Muscle of back (tissue), 11 donors: ENCODE results near the gene HYPK. TPM values are rescaled to one million over a fixed set of nuclear protein-coding genes. Genes with fewer than 3 reads are reported as not detected.
"Not testable (repeated sequence)": the region's sequence is repeated elsewhere in the genome, so short reads cannot be mapped to it uniquely, and the experiment has no call there.

Experiments
- DNase-seq, 3 donors: peaks; one replicate each; pipeline versions ENCODE4 v3.0.0 to v3.0.0-alpha.2; 2013
- polyA plus RNA-seq, 10 donors: library from polyadenylated mRNA; unstranded; fragments of 120-200 nt; gene quantifications; one replicate each; pipeline ENCODE4 v1.2.1, GENCODE V29; 2013; ENCODE audit not compliant: insufficient read length in 10 of 10

HYPK gene
- polyA plus RNA-seq, 10 donors = 6.0 to 19.9 (median 12.3) TPM

DNA sequence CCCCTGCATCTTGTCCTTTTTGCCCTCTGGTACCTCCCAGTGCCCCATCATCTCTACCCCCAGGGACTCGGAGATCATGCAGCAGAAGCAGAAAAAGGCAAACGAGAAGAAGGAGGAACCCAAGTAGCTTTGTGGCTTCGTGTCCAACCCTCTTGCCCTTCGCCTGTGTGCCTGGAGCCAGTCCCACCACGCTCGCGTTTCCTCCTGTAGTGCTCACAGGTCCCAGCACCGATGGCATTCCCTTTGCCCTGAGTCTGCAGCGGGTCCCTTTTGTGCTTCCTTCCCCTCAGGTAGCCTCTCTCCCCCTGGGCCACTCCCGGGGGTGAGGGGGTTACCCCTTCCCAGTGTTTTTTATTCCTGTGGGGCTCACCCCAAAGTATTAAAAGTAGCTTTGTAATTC lies 6.8 kb upstream of the HYPK start:
- no peak for DNase-seq

DNA sequence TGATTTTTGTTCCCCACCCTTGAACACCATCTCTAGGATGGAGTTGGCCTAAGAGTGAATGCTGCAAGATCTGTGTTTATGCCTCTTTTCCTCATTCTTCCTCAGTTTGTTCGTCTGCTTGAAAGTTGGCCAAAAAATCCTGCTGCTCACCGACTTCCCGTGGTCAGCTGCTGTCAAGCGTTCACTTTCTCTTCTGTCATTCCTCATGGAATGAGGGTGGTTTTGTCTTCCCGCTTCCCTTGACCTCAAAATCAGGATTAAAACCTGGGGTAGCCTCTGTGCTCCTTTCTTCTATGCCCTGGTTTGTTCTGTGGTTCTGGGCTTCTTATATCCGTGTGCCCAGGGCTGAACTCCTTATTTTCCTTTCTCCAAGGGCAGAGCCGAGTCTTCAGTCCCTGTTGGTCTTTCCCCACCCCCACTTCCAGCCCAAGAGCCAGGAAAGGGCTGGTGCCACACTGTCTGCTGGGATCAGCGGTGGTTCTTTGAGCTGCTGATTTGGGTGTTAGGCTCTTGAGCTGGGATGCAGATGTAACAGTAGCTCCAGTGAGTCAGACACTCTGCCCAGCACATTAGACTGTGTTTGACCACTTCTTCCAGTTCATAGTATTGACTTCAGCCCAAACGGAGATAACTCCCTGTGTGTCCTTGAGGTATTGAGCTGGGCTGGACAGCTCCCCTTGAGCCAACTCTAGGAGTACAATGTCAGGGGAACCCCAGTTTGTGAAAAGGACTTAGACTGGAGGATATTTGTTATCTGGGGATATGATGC lies 5.9 kb upstream of the HYPK start:
- DNase-seq = no peak

- no peak for DNase-seq
These were observed 5.2 kb upstream of the HYPK start for GRCh38 chr15:43795197-43795596.

- no peak for DNase-seq
These were observed 4.4 kb upstream of the HYPK start for GRCh38 chr15:43795997-43796396.

DNA sequence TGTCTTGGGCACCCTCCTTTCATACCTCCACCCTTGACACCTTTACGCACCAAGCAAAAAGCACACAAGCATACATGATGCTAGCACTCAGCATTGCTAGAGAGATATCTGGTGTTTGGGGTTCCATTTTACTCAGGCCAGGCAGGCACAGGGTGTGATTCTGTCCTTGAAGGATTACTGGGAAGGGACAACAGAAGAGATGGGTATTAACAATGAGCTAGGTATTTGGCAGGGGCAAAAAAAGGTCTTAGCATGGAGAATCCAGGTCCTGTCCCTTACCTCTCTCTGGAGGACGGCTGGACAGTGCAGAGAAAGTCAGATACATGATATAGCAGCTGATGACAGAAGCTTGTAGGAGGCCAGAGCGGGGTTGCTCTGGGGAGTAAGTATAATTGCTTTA lies 3.8 kb upstream of the HYPK start:
- DNase-seq = no peak

DNA sequence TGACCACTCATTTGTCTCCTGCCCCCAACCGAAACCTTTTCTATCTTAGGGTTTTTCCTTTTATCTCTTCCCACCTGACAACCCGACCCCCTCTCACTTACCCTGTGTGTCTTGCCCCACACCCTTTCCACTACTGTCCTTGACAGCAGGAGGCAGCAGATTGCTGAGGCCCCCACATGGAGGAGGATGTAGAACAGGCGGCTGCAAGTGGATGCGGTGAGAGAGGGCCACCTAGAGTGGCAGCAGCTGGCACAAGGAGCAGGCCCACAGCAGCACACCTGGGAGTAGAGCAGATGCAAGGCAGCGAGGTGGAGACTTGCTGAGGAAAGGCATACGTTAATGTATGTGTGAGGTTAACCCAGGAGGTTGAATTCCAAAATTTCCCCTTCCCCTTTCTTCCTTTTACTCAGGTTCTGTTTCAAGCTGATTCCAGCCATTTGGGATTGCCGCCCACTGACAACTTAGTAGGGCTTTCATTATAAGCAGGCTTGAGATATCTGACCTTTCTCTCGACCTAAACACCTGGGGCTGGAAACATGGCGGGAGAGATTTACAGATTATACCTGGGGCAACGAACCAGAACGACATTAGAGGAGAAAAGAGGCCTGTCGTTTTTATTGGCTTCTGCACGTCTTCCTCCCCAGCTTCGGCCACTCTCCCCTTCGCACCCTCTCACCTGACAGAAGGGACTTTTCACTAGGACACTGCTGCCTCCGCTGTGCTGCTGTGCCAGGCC lies 1.0 kb upstream of the HYPK start:
- no peak for DNase-seq

- no peak for DNase-seq
These were observed 484 bp upstream of the HYPK start, which contains the start of gene SERINC4 for GRCh38 chr15:43799945-43800285. TSS of gene SERINC4 (minus strand) at chr15:43800220. CDS start at chr15:43799986, 234 bp downstream.

DNA sequence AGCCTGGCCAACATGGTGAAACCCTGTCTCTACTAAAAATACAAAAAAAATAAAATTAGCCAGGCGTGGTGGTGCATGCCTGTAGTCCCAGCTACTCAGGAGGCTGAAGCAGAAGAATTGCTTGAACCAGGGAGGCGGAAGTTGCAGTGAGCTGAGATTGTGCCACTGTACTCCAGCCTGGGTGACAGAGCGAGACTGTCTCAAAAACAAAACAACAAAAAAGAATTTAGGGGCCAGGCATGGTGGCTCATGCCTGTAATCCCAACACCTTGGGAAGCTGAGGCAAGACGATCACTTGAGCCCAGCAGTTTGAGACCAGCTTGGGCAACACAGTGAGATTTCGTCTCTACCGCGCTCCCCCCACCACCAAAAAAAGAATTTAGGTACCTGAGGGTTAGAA lies 2.3 kb downstream of the HYPK start:
- not testable (repeated sequence) for DNase-seq

- DNase-seq = no peak
These were observed 8.1 kb downstream of the HYPK start for GRCh38 chr15:43808435-43808950.

DNA sequence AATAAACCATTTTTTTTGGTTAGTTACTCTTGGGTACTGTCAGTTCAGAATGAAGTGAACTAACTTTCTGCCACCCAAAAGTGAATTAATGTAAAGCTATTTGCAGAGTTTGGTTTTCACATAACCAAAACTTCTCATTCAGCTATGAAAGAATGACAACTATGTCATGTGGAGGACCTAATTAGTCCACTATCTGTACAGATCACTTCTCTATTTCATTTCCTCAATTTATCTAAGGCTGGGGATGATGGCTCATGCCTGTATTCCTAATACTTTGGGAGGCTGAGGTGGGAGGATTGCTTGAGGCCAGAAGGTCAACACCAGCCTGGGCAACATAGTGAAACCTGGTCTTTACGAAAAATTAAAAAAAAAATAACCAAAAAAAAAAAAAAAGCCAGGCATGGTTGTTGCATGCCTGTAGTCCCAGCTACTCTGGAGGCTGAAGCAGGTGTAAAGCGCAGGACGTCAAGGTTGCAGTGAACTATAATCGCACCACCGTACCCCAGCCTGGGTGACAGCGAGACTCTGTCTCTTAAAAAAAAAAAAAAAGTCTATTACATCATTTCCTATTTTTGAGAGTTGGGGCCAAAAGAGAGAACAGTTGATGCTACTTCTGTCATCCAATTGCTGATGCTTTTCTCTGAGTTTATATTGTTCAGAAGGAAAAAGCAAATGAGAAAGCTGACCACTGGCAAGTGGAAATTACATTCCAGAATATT lies 8.7 kb downstream of the HYPK start:
- no peak for DNase-seq

GRCh38 chr15:43815064-43815463 lies 14.7 kb downstream of the HYPK start:
- not testable (repeated sequence) for DNase-seq

GRCh38 chr15:43821505-43821904 lies 21.1 kb downstream of the HYPK start:
- DNase-seq = no peak

GRCh38 chr15:43824302-43825246 lies 24.2 kb downstream of the HYPK start, which contains the start of gene MFAP1:
TSS of gene MFAP1 (minus strand) at chr15:43824690. CDS start at chr15:43824569, 121 bp downstream.
- peak; percentile 97 to 98 (median 97) for DNase-seq

DNA sequence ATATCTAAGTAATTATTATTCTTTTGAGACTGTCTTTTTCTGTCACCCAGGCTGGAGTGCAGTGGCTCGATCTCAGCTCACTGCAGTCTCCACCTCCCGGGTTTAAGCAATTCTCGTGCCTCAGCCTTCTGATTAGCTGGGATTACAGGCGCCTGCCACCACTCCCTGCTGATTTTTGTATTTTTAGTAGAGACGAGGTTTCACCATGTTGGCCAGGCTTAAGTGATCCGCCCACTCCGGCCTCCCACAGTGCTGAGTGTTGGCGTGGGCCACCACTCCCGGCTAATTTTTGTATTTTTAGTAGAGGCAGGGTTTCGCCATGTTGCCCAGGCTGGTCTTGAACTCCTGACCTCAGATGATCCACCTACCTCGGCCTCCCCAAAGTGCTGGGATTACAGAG lies 24.9 kb downstream of the HYPK start:
- DNase-seq = not testable (repeated sequence)

DNA sequence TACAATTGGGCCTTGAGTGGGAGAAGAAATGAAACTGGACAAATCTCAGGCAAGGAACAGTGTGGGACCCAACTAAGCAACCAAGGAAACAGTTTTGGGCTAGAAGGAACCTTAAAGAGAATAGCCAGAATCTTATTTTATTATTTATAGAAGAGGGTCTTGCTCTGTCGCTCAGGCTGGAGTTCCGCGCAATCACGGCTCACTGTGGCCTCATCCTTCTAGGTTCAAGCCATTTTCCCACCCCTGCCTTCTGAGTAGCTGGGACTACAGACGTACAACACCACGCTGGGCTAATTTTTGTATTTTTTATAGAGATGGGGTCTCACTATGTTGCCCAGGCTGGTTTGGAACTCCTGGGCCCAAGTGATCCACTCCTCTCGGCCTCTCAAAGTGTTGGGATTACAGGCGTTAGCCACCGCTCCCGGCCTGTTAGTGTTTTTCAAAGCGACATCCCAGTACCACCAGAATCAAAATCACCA lies 25.7 kb downstream of the HYPK start:
- no peak for DNase-seq

DNA sequence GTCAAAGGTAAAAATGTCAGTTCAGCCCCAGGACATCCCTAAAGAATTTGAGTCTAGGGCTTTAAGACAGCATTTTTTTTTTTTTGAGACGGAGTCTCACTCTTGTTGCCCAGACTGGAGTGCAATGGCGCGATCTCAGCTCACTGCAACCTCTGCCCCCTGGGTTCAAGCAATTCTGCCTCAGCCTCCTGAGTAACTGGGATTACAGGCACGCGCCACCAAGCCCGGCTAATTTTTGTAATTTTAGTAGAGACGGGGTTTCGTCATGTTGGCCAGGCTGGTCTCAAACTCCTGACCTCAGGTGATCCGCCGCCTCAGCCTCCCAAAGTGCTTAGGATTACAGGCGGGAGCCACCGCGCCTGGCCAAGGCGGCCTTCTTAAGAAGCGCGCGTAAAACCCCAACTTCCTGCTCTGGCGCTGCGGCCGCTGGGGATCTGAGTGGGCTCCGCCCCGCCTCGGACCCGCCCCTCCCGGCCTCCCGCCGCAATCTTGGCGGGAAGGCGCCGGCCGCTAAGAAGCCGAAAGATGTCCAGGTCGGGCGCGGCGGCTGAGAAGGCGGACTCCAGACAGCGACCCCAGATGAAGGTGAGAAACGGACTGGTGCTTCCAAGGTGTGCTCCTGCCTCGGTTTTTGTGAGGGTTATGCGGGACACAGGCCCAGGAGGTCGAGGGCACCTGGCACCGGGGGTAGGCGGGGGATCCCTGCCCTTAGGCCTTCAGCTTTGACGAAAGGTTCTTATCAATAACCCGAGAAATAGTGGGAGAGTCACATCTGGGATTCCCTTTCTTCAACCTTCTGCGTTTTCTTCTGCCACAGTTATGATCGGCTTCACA lies 26.3 kb downstream of the HYPK start, which contains the start of gene WDR76:
WDR76 (plus strand) TSS at position 495 of the 834 bp plus-strand sequence; CDS start at position 526, 31 bp downstream.
- DNase-seq = peak; percentile 78 to 92 (median 87)

- peak in 2 of 3 donors; percentile 16 to 42 for DNase-seq
These were observed 27.8 kb downstream of the HYPK start for GRCh38 chr15:43828061-43828657.

GRCh38 chr15:43829951-43830540 lies 29.6 kb downstream of the HYPK start:
- not testable (repeated sequence) for DNase-seq
